AG04450 (cell line): ENCODE results near the gene EPB41L2. TPM values are rescaled to one million over a fixed set of nuclear protein-coding genes. Genes with fewer than 3 reads are reported as not detected.

Source experiments
- CTCF ChIA-PET: fragments of 300-600, 350-600 bp; formaldehyde crosslinking; extraction: SDS; loops from one replicate; lab custom pipeline; 2022; ENCODE audit warnings: antibody characterized with exemption, inconsistent platforms; lab: Charles Lee
- POLR2A ChIA-PET: fragments of 350-600 bp; formaldehyde crosslinking; extraction: SDS; loops from one replicate; lab custom pipeline; 2021; ENCODE audit warnings: antibody characterized with exemption, inconsistent platforms; lab: Yijun Ruan, JAX
- DNase-seq: peaks from one replicate; pipeline ENCODE4 v3.0.0-alpha.2; 2011; ENCODE audit warnings: low read depth, low spot score
- H3K27ac ChIP-seq: one replicate; pipeline ENCODE4 v1.5.1; 2012; ENCODE audit warnings: low read depth, low read length, control low read depth
- H3K27me3 ChIP-seq: one replicate; pipeline ENCODE4 v1.6.0; 2012; ENCODE audit warnings: low read length; ENCODE audit not compliant: control insufficient read depth, insufficient read depth
- H3K4me3 ChIP-seq: 2 replicates; pipeline ENCODE4 v1.5.1; 2011; ENCODE audit warnings: mild to moderate bottlenecking, low read depth, low read length, control low read depth
- H3K9me3 ChIP-seq: 2 replicates; pipeline ENCODE4 v1.5.1; 2012; ENCODE audit warnings: low read length; ENCODE audit not compliant: control insufficient read depth, insufficient read depth
- CTCF ChIP-seq: IDR thresholded peaks from 2 replicates; pipeline ENCODE4 v1.5.1; 2011; ENCODE audit warnings: low read depth, low read length, control low read depth, inconsistent platforms
- polyA plus RNA-seq: library from polyadenylated mRNA; depleted of rRNA; stranded (reverse); fragments of >200 nt; gene quantifications from 2 replicates; pipeline ENCODE4 v1.2.3, GENCODE V29; 2011

Gene EPB41L2
- polyA plus RNA-seq, 1 experiment = 165 TPM

- no peak for DNase-seq
- Histone ChIP-seq H3K27me3 (no peaks in the 10 kb centered on the region), H3K4me3 (no peak overlapping the region), H3K9me3 (no peaks in the 10 kb centered on the region), H3K27ac (no peak overlapping the region)
- TF ChIP-seq CTCF = peak; percentile 54
- ChIA-PET POLR2A (no interaction called here), CTCF (interaction anchor here (0.7 to 1.7 kb wide), 6 partner anchors 21 to 550 kb away, joined by 3 to 7 read pairs (median 5); no protein-coding TSS in a partner anchor)
Measured at GRCh38 chr6:130843575-130844320, 219.3 kb downstream of the EPB41L2 start.

GRCh38 chr6:130841128-130841728 is 221.8 kb downstream of the EPB41L2 start:
- H3K27me3 ChIP-seq = no peaks in the 10 kb centered on the region
- no peaks in the 10 kb centered on the region for H3K9me3 ChIP-seq
- no peak for DNase-seq
- no peak for TF ChIP-seq CTCF
- H3K4me3 ChIP-seq = no peak overlapping the region
- POLR2A ChIA-PET = no interaction called here
- CTCF ChIA-PET = interaction anchor here (0.7 kb wide), 1 partner anchor 143 kb away, joined by 3 read pairs; no protein-coding TSS in a partner anchor
- H3K27ac ChIP-seq = no peak overlapping the region

GRCh38 chr6:130840050-130840449 is 223.0 kb downstream of the EPB41L2 start:
- no peak overlapping the region for H3K4me3 ChIP-seq
- H3K9me3 ChIP-seq = no peaks in the 10 kb centered on the region
- CTCF ChIA-PET = no interaction called here
- POLR2A ChIA-PET = no interaction called here
- no peak overlapping the region for H3K27ac ChIP-seq
- no peak for TF ChIP-seq CTCF
- no peaks in the 10 kb centered on the region for H3K27me3 ChIP-seq
- DNase-seq = no peak

GRCh38 chr6:130839379-130839778 is 223.7 kb downstream of the EPB41L2 start:
- Histone ChIP-seq H3K27ac (no peak overlapping the region), H3K4me3 (no peak overlapping the region), H3K27me3 (no peaks in the 10 kb centered on the region), H3K9me3 (no peaks in the 10 kb centered on the region)
- POLR2A ChIA-PET = no interaction called here
- TF ChIP-seq CTCF = no peak
- no peak for DNase-seq
- CTCF ChIA-PET = no interaction called here

GRCh38 chr6:130838951-130839350 is 224.1 kb downstream of the EPB41L2 start:
- POLR2A ChIA-PET = no interaction called here
- Histone ChIP-seq H3K9me3 (no peaks in the 10 kb centered on the region), H3K27me3 (no peaks in the 10 kb centered on the region), H3K4me3 (no peak overlapping the region), H3K27ac (no peak overlapping the region)
- TF ChIP-seq CTCF = no peak
- no peak for DNase-seq
- CTCF ChIA-PET = no interaction called here
